WTC11 (cell line): Measurements from ENCODE around the gene AVPR2. TPM values are rescaled to one million over a fixed set of nuclear protein-coding genes. Genes with fewer than 3 reads are reported as not detected.
A peak's percentile ranks its signal among the peaks of the same experiment; 100 is the strongest.

ENCODE experiments used
- ATAC-seq: fragments of 200-7000 bp; cut with Tn5 transposase; 2 replicates; pipeline ENCODE4 v1.10.0; 2021; ENCODE audit warnings: mild to moderate bottlenecking, moderate library complexity
- Bru-seq: library from RNA; stranded (reverse); fragments of 400-500 nt; gene quantifications from one replicate; lab custom pipeline; 2021; lab: Mats Ljungman, UMichigan
- CTCF ChIA-PET: fragments of 300-600 bp; sonication (Branson Sonifier 250); formaldehyde crosslinking; loops from one replicate; lab custom pipeline; 2021; ENCODE audit warnings: antibody characterized with exemption; lab: Charles Lee
- POLR2A ChIA-PET: fragments of 350-600 bp; sonication (Branson Sonifier 250); formaldehyde crosslinking; loops from one replicate; lab custom pipeline; 2021; ENCODE audit warnings: antibody characterized with exemption; lab: Charles Lee
- DNase-seq: peaks from one replicate; pipeline ENCODE4 v3.0.0; 2021; ENCODE audit warnings: low spot score
- H3K27ac Mint-ChIP-seq: 2 replicates; pipeline ENCODE4 v1.8.0; 2021; ENCODE audit warnings: mixed read lengths
- H3K27me3 Mint-ChIP-seq: 2 replicates; pipeline ENCODE4 v1.8.0; 2021; ENCODE audit warnings: low read depth, mild to moderate bottlenecking, moderate library complexity, mixed read lengths
- H3K36me3 Mint-ChIP-seq: 2 replicates; pipeline ENCODE4 v1.8.0; 2021; ENCODE audit warnings: mixed read lengths
- H3K4me1 Mint-ChIP-seq: 2 replicates; pipeline ENCODE4 v1.8.0; 2022; ENCODE audit warnings: mixed read lengths
- H3K4me3 Mint-ChIP-seq: 2 replicates; pipeline ENCODE4 v1.8.0; 2021; ENCODE audit warnings: mild to moderate bottlenecking, moderate library complexity, mixed read lengths
- H3K9me3 Mint-ChIP-seq: 2 replicates; pipeline ENCODE4 v1.8.0; 2021; ENCODE audit warnings: mixed read lengths
- ATF3 ChIP-seq: sonication (generic); formaldehyde crosslinking; conservative IDR thresholded peaks from 2 replicates; pipeline ENCODE4 v1.8.1; 2022; ENCODE audit warnings: mild to moderate bottlenecking, missing genetic modification reagents
- CBFB ChIP-seq: sonication (generic); formaldehyde crosslinking; IDR thresholded peaks from 2 replicates; pipeline ENCODE4 v1.8.1; 2022; ENCODE audit warnings: mild to moderate bottlenecking, low read depth, missing genetic modification reagents
- E2F1 ChIP-seq: sonication (generic); formaldehyde crosslinking; IDR thresholded peaks from 2 replicates; pipeline ENCODE4 v1.8.0; 2022; ENCODE audit warnings: mild to moderate bottlenecking, missing genetic modification reagents
- FOXK1 ChIP-seq: sonication (generic); formaldehyde crosslinking; IDR thresholded peaks from 2 replicates; pipeline ENCODE4 v1.8.0; 2022; ENCODE audit warnings: mild to moderate bottlenecking, moderate library complexity, missing genetic modification reagents
- FOXP4 ChIP-seq: sonication (generic); formaldehyde crosslinking; IDR thresholded peaks from 2 replicates; pipeline ENCODE4 v1.8.0; 2022; ENCODE audit warnings: mild to moderate bottlenecking, missing genetic modification reagents
- GABPB1 ChIP-seq: sonication (generic); formaldehyde crosslinking; IDR thresholded peaks from 2 replicates; pipeline ENCODE4 v1.8.1; 2023; ENCODE audit warnings: mild to moderate bottlenecking, missing genetic modification reagents
- MXD4 ChIP-seq: fragments of 250-450 bp; sonication (Bioruptor Pico); IDR thresholded peaks from 2 replicates; pipeline ENCODE4 v1.8.0; 2021; ENCODE audit warnings: mild to moderate bottlenecking, moderate library complexity, borderline replicate concordance
- MYBL2 ChIP-seq: sonication (generic); formaldehyde crosslinking; IDR thresholded peaks from 2 replicates; pipeline ENCODE4 v1.8.1; 2023; ENCODE audit warnings: mild to moderate bottlenecking, moderate library complexity, missing genetic modification reagents
- NFE2L1 ChIP-seq: sonication (generic); formaldehyde crosslinking; IDR thresholded peaks from 2 replicates; pipeline ENCODE4 v1.8.1; 2023; ENCODE audit warnings: missing genetic modification reagents
- SP1 ChIP-seq: sonication (generic); formaldehyde crosslinking; conservative IDR thresholded peaks from 2 replicates; pipeline ENCODE4 v1.8.1; 2022; ENCODE audit warnings: missing genetic modification reagents
- ZNF138 ChIP-seq: sonication (generic); formaldehyde crosslinking; conservative IDR thresholded peaks from 2 replicates; pipeline ENCODE4 v1.8.1; 2022; ENCODE audit warnings: mild to moderate bottlenecking, moderate library complexity, missing genetic modification reagents
- ZNF219 ChIP-seq: sonication (generic); formaldehyde crosslinking; IDR thresholded peaks from 2 replicates; pipeline ENCODE4 v1.8.0; 2023; ENCODE audit warnings: missing genetic modification reagents, mild to moderate bottlenecking, borderline replicate concordance
- ZNF232 ChIP-seq: sonication (generic); formaldehyde crosslinking; IDR thresholded peaks from 2 replicates; pipeline ENCODE4 v1.8.0; 2022; ENCODE audit warnings: mild to moderate bottlenecking, missing genetic modification reagents
- ZNF396 ChIP-seq: fragments of 250-450 bp; sonication (Bioruptor Pico); IDR thresholded peaks from 2 replicates; pipeline ENCODE4 v1.8.0; 2021; ENCODE audit warnings: mild to moderate bottlenecking, moderate library complexity, borderline replicate concordance
- ZNF416 ChIP-seq: fragments of 250-450 bp; sonication (Bioruptor Pico); IDR thresholded peaks from 2 replicates; pipeline ENCODE4 v1.9.0; 2021; ENCODE audit warnings: mild to moderate bottlenecking, inconsistent platforms
- long read RNA-seq, 3 experiments: library from RNA in 1 of 3; library from capped mRNA in 1 of 3; library from polyadenylated mRNA in 1 of 3; unstranded in 2 of 3; stranded (forward) in 1 of 3; transcript quantifications; one replicate each; pipeline ENCODE4 v2.0.0, GENCODE V29; 2021
- total RNA-seq: library from RNA; stranded (reverse); gene quantifications from 3 replicates; pipeline ENCODE4 v1.2.3, GENCODE V29; 2021
- TF ChIP-seq, protein P1 (sequence below): sonication (generic); formaldehyde crosslinking; IDR thresholded peaks from 2 replicates; pipeline ENCODE4 v1.8.1; 2022; ENCODE audit warnings: low read depth, missing genetic modification reagents, borderline replicate concordance
- TF ChIP-seq, protein P2 (sequence below): fragments of 250-450 bp; sonication (Bioruptor Pico); IDR thresholded peaks from 2 replicates; pipeline ENCODE4 v1.9.0; 2021; ENCODE audit warnings: mild to moderate bottlenecking
- TF ChIP-seq, protein P3 (sequence below): sonication (generic); formaldehyde crosslinking; IDR thresholded peaks from 2 replicates; pipeline ENCODE4 v1.8.1; 2023; ENCODE audit warnings: mild to moderate bottlenecking, missing genetic modification reagents, moderate library complexity
- TF ChIP-seq, protein P4 (sequence below): sonication (generic); formaldehyde crosslinking; IDR thresholded peaks from 2 replicates; pipeline ENCODE4 v1.8.0; 2022; ENCODE audit warnings: mild to moderate bottlenecking, missing genetic modification reagents
- TF ChIP-seq, protein P5 (sequence below): sonication (generic); formaldehyde crosslinking; conservative IDR thresholded peaks from 2 replicates; pipeline ENCODE4 v1.8.1; 2023; ENCODE audit warnings: mild to moderate bottlenecking, low read depth, missing genetic modification reagents, moderate library complexity

Gene AVPR2
- total RNA-seq (0.11 TPM in 1 of 3 replicates, not detected in the others), Bru-seq, nascent RNA (not detected)
- long read RNA-seq, experiment 1 = 0 reads
- long read RNA-seq, experiment 2 = 0 reads
- long read RNA-seq, experiment 3 = 0 reads

DNA sequence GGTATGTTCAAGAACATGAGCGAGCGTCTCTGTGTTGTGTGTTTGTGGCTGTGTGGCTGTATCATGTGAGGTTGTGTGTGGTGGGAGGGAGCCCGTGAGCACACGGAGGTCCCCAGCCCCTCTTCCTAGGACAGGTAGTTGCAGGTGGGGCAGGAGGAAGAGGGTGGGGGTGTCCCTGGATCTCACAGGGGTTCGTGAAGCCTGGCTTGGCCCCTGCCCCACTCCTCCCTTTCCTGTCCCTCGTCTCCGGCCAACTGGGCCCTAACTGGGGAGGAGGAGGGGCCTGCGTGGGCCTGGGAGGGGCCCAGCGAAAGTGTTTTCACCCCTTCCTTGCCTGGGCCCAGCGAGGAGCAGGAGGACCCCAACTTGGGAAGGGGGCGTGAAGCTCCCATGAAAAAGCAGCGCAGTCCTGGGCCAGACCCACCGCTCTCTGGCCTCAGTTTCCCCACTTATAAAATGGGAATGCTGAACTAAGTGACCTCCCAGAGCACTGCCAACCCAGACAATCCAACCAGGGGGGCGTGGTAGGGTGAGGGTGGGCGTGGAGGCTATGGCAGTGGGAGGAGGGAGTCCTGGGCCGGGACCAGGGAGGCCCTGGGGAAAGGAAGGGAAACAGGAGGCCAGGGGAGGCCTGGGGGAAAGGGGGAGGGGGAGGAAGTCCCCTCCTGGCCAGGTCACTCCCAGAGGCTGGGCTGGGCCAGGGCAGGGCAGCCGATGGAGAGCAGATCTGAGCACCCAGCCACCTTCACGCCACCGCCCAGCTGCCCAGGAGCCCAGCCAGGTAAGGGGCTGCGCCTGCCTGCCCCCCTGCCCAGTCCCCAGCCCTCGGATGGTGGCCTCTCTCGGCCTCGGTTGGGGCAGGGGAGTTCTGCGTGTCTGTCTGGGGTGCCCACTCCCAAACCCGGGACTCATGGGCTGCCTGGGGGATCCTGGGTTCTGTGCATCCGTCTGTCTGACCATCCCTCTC is at the start of gene AVPR2:
TSS of gene AVPR2 (plus strand) at position 683 of the 967 bp plus-strand sequence. CDS start 473 bp downstream, outside the sequence.
- Mint-ChIP-seq H3K4me1 (peaks cover 23% of the 10 kb centered on the region), H3K27me3 (no peaks in the 10 kb centered on the region; the same call in 1 of the 2 replicates), H3K27ac (peak within 1 kb of the TSS; percentile 17; the same call in 1 of the 2 replicates), H3K4me3 (no peak within 1 kb of the TSS), H3K36me3 (no peaks in the 10 kb centered on the region), H3K9me3 (no peaks in the 10 kb centered on the region)
- no peak for TF ChIP-seq SP1
- no peak for TF ChIP-seq ATF3 (CRISPR knock-in tag)
- TF ChIP-seq ZNF232 (CRISPR knock-in tag) = no peak
- TF ChIP-seq, protein P1, sequence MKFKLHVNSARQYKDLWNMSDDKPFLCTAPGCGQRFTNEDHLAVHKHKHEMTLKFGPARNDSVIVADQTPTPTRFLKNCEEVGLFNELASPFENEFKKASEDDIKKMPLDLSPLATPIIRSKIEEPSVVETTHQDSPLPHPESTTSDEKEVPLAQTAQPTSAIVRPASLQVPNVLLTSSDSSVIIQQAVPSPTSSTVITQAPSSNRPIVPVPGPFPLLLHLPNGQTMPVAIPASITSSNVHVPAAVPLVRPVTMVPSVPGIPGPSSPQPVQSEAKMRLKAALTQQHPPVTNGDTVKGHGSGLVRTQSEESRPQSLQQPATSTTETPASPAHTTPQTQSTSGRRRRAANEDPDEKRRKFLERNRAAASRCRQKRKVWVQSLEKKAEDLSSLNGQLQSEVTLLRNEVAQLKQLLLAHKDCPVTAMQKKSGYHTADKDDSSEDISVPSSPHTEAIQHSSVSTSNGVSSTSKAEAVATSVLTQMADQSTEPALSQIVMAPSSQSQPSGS = no peak
- TF ChIP-seq FOXP4 (CRISPR knock-in tag) = no peak
- TF ChIP-seq, protein P2, sequence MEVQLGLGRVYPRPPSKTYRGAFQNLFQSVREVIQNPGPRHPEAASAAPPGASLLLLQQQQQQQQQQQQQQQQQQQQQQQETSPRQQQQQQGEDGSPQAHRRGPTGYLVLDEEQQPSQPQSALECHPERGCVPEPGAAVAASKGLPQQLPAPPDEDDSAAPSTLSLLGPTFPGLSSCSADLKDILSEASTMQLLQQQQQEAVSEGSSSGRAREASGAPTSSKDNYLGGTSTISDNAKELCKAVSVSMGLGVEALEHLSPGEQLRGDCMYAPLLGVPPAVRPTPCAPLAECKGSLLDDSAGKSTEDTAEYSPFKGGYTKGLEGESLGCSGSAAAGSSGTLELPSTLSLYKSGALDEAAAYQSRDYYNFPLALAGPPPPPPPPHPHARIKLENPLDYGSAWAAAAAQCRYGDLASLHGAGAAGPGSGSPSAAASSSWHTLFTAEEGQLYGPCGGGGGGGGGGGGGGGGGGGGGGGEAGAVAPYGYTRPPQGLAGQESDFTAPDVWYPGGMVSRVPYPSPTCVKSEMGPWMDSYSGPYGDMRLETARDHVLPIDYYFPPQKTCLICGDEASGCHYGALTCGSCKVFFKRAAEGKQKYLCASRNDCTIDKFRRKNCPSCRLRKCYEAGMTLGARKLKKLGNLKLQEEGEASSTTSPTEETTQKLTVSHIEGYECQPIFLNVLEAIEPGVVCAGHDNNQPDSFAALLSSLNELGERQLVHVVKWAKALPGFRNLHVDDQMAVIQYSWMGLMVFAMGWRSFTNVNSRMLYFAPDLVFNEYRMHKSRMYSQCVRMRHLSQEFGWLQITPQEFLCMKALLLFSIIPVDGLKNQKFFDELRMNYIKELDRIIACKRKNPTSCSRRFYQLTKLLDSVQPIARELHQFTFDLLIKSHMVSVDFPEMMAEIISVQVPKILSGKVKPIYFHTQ (CRISPR knock-in tag) = no peak
- no peak for TF ChIP-seq ZNF396 (CRISPR knock-in tag)
- no peak for TF ChIP-seq FOXK1 (CRISPR knock-in tag)
- TF ChIP-seq E2F1 (CRISPR knock-in tag) = no peak
- peak; percentile 16 for ATAC-seq
- POLR2A ChIA-PET = no interaction called here
- DNase-seq = no peak
- CTCF ChIA-PET = no interaction called here

DNA sequence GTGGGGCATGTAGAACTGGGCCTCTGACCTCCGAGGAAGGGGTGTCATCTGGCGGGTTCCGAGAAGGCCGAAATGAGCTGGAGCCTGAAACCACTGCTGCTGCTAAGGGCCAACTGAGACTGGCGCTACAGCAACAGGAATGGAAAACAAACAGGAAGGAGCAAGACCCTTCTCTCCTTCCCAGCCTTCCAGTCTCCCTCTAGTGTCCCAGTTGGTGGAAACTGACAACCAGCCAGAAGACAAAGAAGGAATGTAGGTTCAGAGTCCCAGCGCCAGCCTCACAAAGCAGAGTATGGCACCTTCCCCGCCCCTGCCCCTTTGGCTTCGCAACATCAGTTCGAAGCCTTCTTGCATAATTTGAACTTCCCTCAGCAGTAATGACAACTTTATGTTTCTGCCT is 49.8 kb upstream of the AVPR2 start:
- Mint-ChIP-seq H3K27ac (0 out of 2 replicates have a peak overlapping the region, but pooled peaks have one; percentile 41), H3K27me3 (peaks cover 32% of the 10 kb centered on the region), H3K4me3 (no peak overlapping the region), H3K4me1 (peaks cover 48% of the 10 kb centered on the region), H3K36me3 (no peaks in the 10 kb centered on the region), H3K9me3 (no peaks in the 10 kb centered on the region)
- ChIA-PET POLR2A (no interaction called here), CTCF (interaction anchor here (0.5 to 1.2 kb wide), 2 partner anchors 9 to 99 kb away, joined by 3 read pairs; no protein-coding TSS in a partner anchor)
- DNase-seq (no peak), ATAC-seq (peak; percentile 68)
- TF ChIP-seq CBFB (no peak), MXD4 (no peak), MYBL2 (no peak), ZNF219 (CRISPR knock-in tag) (no peak), ZNF138 (CRISPR knock-in tag) (no peak), NFE2L1 (no peak), GABPB1 (CRISPR knock-in tag) (no peak), ZNF416 (CRISPR knock-in tag) (no peak)
- TF ChIP-seq, protein P3, sequence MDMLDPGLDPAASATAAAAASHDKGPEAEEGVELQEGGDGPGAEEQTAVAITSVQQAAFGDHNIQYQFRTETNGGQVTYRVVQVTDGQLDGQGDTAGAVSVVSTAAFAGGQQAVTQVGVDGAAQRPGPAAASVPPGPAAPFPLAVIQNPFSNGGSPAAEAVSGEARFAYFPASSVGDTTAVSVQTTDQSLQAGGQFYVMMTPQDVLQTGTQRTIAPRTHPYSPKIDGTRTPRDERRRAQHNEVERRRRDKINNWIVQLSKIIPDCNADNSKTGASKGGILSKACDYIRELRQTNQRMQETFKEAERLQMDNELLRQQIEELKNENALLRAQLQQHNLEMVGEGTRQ (CRISPR knock-in tag) = no peak
- TF ChIP-seq, protein P4, sequence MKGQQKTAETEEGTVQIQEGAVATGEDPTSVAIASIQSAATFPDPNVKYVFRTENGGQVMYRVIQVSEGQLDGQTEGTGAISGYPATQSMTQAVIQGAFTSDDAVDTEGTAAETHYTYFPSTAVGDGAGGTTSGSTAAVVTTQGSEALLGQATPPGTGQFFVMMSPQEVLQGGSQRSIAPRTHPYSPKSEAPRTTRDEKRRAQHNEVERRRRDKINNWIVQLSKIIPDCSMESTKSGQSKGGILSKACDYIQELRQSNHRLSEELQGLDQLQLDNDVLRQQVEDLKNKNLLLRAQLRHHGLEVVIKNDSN = no peak
- TF ChIP-seq, protein P5, sequence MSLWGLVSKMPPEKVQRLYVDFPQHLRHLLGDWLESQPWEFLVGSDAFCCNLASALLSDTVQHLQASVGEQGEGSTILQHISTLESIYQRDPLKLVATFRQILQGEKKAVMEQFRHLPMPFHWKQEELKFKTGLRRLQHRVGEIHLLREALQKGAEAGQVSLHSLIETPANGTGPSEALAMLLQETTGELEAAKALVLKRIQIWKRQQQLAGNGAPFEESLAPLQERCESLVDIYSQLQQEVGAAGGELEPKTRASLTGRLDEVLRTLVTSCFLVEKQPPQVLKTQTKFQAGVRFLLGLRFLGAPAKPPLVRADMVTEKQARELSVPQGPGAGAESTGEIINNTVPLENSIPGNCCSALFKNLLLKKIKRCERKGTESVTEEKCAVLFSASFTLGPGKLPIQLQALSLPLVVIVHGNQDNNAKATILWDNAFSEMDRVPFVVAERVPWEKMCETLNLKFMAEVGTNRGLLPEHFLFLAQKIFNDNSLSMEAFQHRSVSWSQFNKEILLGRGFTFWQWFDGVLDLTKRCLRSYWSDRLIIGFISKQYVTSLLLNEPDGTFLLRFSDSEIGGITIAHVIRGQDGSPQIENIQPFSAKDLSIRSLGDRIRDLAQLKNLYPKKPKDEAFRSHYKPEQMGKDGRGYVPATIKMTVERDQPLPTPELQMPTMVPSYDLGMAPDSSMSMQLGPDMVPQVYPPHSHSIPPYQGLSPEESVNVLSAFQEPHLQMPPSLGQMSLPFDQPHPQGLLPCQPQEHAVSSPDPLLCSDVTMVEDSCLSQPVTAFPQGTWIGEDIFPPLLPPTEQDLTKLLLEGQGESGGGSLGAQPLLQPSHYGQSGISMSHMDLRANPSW (CRISPR knock-in tag) = no peak
